ENCODE measurements around the gene TLE2.

Gene TLE2

DNA sequence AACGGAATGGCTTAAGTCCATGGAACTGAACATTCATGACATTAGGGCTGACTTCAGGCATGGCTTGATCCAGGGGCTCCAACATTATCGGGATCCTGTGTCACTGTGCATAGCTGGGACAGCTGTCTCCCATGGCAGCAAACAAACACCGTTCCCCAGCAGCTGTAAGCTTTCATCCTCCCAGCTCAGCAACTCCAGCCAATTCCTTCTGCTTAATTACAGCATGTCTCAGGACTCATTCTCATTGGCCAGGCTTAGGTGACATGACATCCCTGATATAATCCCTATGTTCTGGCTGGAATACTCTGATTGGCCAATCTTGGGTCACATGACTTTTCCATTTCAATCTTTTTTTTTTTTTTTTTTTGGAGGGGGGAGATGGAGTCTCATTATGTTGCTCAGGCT lies 44.1 kb upstream of the TLE2 start:
- Histone ChIP-seq H4K91ac (ENCODE audit: low read length) (no peak overlapping the region), H2AFZ (ENCODE audit: low read depth, low read length) (no peak overlapping the region), H2BK12ac (ENCODE audit: low read length in 2 of 2) (no peak overlapping the region), H3K4ac (ENCODE audit: low read depth in 1 of 2, low read length in 2 of 2) (no peak overlapping the region), H2BK120ac (ENCODE audit: low read depth, low read length) (no peak overlapping the region), H3K27me3 (ENCODE audit: control insufficient read depth in 1 of 2, insufficient read depth in 1 of 2, low read length in 2 of 2) (peaks cover 0 to 5% of the 10 kb centered on the region in 2 experiments), H4K8ac (ENCODE audit: low read length) (no peak overlapping the region), H3K4me2 (ENCODE audit: low read length, poor library complexity, severe bottlenecking) (no peak overlapping the region), H3K4me1 (ENCODE audit: control insufficient read depth, insufficient read depth, low read depth, low read length) (peaks cover 10% of the 10 kb centered on the region), H3K27ac (ENCODE audit: low read length, poor library complexity, severe bottlenecking) (no peak overlapping the region), H3K4me3 (ENCODE audit: insufficient read depth in 1 of 2, low read depth in 1 of 2, low read length in 2 of 2) (no peak overlapping the region), H3K9me3 (ENCODE audit: control insufficient read depth, low read length) (no peaks in the 10 kb centered on the region), H3K18ac (ENCODE audit: low read depth in 1 of 2, low read length in 2 of 2) (no peak overlapping the region), H3K36me3 (ENCODE audit: control insufficient read depth in 1 of 2, insufficient read depth in 2 of 2, low read depth in 1 of 2, low read length in 2 of 2) (no peaks in the 10 kb centered on the region), H3K79me1 (replicated peaks; ENCODE audit: low read length, poor library complexity, severe bottlenecking) (no peaks in the 10 kb centered on the region), H3K14ac (ENCODE audit: low read length in 2 of 2) (no peak overlapping the region), H2BK5ac (ENCODE audit: low read depth, low read length, poor library complexity, severe bottlenecking) (no peak overlapping the region), H2AK5ac (ENCODE audit: low read length, severe bottlenecking) (no peak overlapping the region), H3K23ac (ENCODE audit: low read length in 2 of 2) (no peak overlapping the region), H2BK15ac (ENCODE audit: low read depth, poor library complexity, severe bottlenecking) (no peak overlapping the region), H3K9ac (ENCODE audit: low read length) (no peak overlapping the region)
- DNase-seq = peak; percentile 91
- WGBS = 53% methylated on average over 3 of the region's 3 CpGs

DNA sequence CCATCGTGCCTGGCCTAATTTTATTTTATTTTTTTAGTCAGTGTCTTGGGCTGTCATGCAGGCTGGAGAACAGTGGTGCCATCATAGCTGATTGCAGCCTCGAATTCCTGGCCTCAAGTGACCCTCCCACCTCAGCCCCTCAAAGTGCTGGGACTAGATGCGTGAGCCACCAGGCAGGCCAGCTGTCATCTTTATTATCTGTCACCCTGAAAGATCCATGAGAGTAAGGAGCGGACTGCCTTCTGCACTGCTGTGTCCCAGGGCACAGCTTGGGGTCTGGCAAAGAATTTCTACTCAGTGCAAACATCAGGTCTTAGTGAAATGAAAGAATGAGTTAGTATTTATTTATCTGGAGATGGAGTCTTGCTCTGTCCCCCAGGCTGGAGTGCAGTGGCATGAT lies 42.7 kb upstream of the TLE2 start:
- no peak overlapping the region for H3K23ac ChIP-seq (ENCODE audit: low read length in 2 of 2)
- no peak overlapping the region for H2BK120ac ChIP-seq (ENCODE audit: low read depth, low read length)
- peak overlapping the region in 1 of 2 experiments; percentile 30 for H3K4ac ChIP-seq (ENCODE audit: low read depth in 1 of 2, low read length in 2 of 2)
- H3K9ac ChIP-seq (ENCODE audit: low read length) = no peak overlapping the region
- no peak overlapping the region for H2BK15ac ChIP-seq (ENCODE audit: low read depth, poor library complexity, severe bottlenecking)
- no peak overlapping the region for H2BK5ac ChIP-seq (ENCODE audit: low read depth, low read length, poor library complexity, severe bottlenecking)
- peaks cover 0 to 5% of the 10 kb centered on the region in 2 experiments for H3K27me3 ChIP-seq (ENCODE audit: control insufficient read depth in 1 of 2, insufficient read depth in 1 of 2, low read length in 2 of 2)
- H4K91ac ChIP-seq (ENCODE audit: low read length) = no peak overlapping the region
- DNase-seq = no peak
- no peak overlapping the region for H3K4me3 ChIP-seq (ENCODE audit: insufficient read depth in 1 of 2, low read depth in 1 of 2, low read length in 2 of 2)
- H3K4me1 ChIP-seq (ENCODE audit: control insufficient read depth, insufficient read depth, low read depth, low read length) = peaks cover 13% of the 10 kb centered on the region
- H3K14ac ChIP-seq (ENCODE audit: low read length in 2 of 2) = no peak overlapping the region
- no peaks in the 10 kb centered on the region for H3K9me3 ChIP-seq (ENCODE audit: control insufficient read depth, low read length)
- no peak overlapping the region for H2BK12ac ChIP-seq (ENCODE audit: low read length in 2 of 2)
- H2AK5ac ChIP-seq (ENCODE audit: low read length, severe bottlenecking) = no peak overlapping the region
- no peaks in the 10 kb centered on the region for H3K79me1 ChIP-seq (replicated peaks; ENCODE audit: low read length, poor library complexity, severe bottlenecking)
- 57% methylated on average over 4 of the region's 4 CpGs for WGBS
- no peak overlapping the region for H3K4me2 ChIP-seq (ENCODE audit: low read length, poor library complexity, severe bottlenecking)
- no peaks in the 10 kb centered on the region for H3K36me3 ChIP-seq (ENCODE audit: control insufficient read depth in 1 of 2, insufficient read depth in 2 of 2, low read depth in 1 of 2, low read length in 2 of 2)
- H2AFZ ChIP-seq (ENCODE audit: low read depth, low read length) = no peak overlapping the region
- H3K27ac ChIP-seq (ENCODE audit: low read length, poor library complexity, severe bottlenecking) = no peak overlapping the region
- peak overlapping the region; percentile 36 for H4K8ac ChIP-seq (ENCODE audit: low read length)
- H3K18ac ChIP-seq (ENCODE audit: low read depth in 1 of 2, low read length in 2 of 2) = no peak overlapping the region

DNA sequence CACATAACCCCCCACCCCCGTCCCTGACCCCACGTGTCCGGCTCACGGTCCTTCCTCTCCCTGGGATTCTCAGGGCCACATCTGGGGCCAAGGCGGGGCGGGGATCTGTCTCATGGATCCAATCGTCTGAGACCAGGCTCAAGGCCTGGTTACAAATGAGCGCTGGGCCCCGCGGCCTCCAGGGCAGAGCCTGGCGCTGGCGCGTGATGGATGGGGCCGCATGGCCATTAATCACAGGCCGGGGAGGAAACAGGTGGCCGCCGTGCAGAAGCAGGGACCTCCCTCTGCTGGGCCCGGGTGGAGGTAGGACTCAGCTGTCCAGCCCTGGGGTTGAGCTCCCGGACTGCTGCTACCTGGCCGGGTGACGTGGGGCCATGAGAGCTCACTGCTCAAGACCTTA lies 39.0 kb upstream of the TLE2 start:
- Histone ChIP-seq H2BK15ac (ENCODE audit: low read depth, poor library complexity, severe bottlenecking) (no peak overlapping the region), H3K36me3 (ENCODE audit: control insufficient read depth in 1 of 2, insufficient read depth in 2 of 2, low read depth in 1 of 2, low read length in 2 of 2) (no peaks in the 10 kb centered on the region), H2AK5ac (ENCODE audit: low read length, severe bottlenecking) (no peak overlapping the region), H3K79me1 (replicated peaks; ENCODE audit: low read length, poor library complexity, severe bottlenecking) (no peaks in the 10 kb centered on the region), H2BK12ac (ENCODE audit: low read length in 2 of 2) (no peak overlapping the region), H3K23ac (ENCODE audit: low read length in 2 of 2) (no peak overlapping the region), H4K91ac (ENCODE audit: low read length) (no peak overlapping the region), H3K9me3 (ENCODE audit: control insufficient read depth, low read length) (no peaks in the 10 kb centered on the region), H3K9ac (ENCODE audit: low read length) (no peak overlapping the region), H3K4me2 (ENCODE audit: low read length, poor library complexity, severe bottlenecking) (no peak overlapping the region), H3K27me3 (ENCODE audit: control insufficient read depth in 1 of 2, insufficient read depth in 1 of 2, low read length in 2 of 2) (no peaks in the 10 kb centered on the region), H4K8ac (ENCODE audit: low read length) (no peak overlapping the region), H3K4me1 (ENCODE audit: control insufficient read depth, insufficient read depth, low read depth, low read length) (peaks cover 14% of the 10 kb centered on the region), H2AFZ (ENCODE audit: low read depth, low read length) (no peak overlapping the region), H2BK5ac (ENCODE audit: low read depth, low read length, poor library complexity, severe bottlenecking) (no peak overlapping the region), H3K4ac (ENCODE audit: low read depth in 1 of 2, low read length in 2 of 2) (no peak overlapping the region), H3K27ac (ENCODE audit: low read length, poor library complexity, severe bottlenecking) (no peak overlapping the region), H3K18ac (ENCODE audit: low read depth in 1 of 2, low read length in 2 of 2) (no peak overlapping the region), H2BK120ac (ENCODE audit: low read depth, low read length) (no peak overlapping the region), H3K14ac (ENCODE audit: low read length in 2 of 2) (no peak overlapping the region), H3K4me3 (ENCODE audit: insufficient read depth in 1 of 2, low read depth in 1 of 2, low read length in 2 of 2) (no peak overlapping the region)
- WGBS = 60% methylated on average over 18 of the region's 21 CpGs
- no peak for DNase-seq

DNA sequence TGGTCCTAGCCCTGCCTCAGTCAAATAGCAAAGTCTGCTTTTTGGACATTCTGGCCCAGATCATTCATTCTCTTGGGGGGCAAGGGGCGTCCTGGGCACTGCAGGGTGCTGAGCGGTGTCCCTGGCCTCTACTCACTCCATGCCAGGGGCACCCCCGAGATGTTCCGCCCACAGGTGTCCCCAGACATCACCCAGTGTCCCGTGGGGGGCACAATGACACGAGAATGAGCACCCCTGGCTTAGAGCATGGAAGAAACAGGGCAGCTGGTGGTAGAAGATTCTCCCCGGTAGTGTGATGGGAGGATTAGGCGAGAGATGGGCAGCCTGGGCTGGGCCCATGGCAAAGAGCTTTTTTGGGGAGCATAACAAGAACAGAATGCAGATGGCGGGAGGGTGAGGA lies 38.5 kb upstream of the TLE2 start:
- no peaks in the 10 kb centered on the region for H3K36me3 ChIP-seq (ENCODE audit: control insufficient read depth in 1 of 2, insufficient read depth in 2 of 2, low read depth in 1 of 2, low read length in 2 of 2)
- H2BK120ac ChIP-seq (ENCODE audit: low read depth, low read length) = peak overlapping the region; percentile 19
- no peak overlapping the region for H3K9ac ChIP-seq (ENCODE audit: low read length)
- no peaks in the 10 kb centered on the region for H3K27me3 ChIP-seq (ENCODE audit: control insufficient read depth in 1 of 2, insufficient read depth in 1 of 2, low read length in 2 of 2)
- no peak for DNase-seq
- H2BK15ac ChIP-seq (ENCODE audit: low read depth, poor library complexity, severe bottlenecking) = no peak overlapping the region
- no peaks in the 10 kb centered on the region for H3K79me1 ChIP-seq (replicated peaks; ENCODE audit: low read length, poor library complexity, severe bottlenecking)
- H3K27ac ChIP-seq (ENCODE audit: low read length, poor library complexity, severe bottlenecking) = no peak overlapping the region
- H3K4me1 ChIP-seq (ENCODE audit: control insufficient read depth, insufficient read depth, low read depth, low read length) = peaks cover 19% of the 10 kb centered on the region
- H3K14ac ChIP-seq (ENCODE audit: low read length in 2 of 2) = peak overlapping the region in 1 of 2 experiments; percentile 41
- no peak overlapping the region for H2BK5ac ChIP-seq (ENCODE audit: low read depth, low read length, poor library complexity, severe bottlenecking)
- H3K9me3 ChIP-seq (ENCODE audit: control insufficient read depth, low read length) = no peaks in the 10 kb centered on the region
- no peak overlapping the region for H2AFZ ChIP-seq (ENCODE audit: low read depth, low read length)
- H3K4me2 ChIP-seq (ENCODE audit: low read length, poor library complexity, severe bottlenecking) = no peak overlapping the region
- H3K18ac ChIP-seq (ENCODE audit: low read depth in 1 of 2, low read length in 2 of 2) = no peak overlapping the region
- no peak overlapping the region for H4K91ac ChIP-seq (ENCODE audit: low read length)
- 90% methylated on average over 8 of the region's 9 CpGs for WGBS
- H2BK12ac ChIP-seq (ENCODE audit: low read length in 2 of 2) = peak overlapping the region in 1 of 2 experiments; percentile 54
- no peak overlapping the region for H4K8ac ChIP-seq (ENCODE audit: low read length)
- no peak overlapping the region for H2AK5ac ChIP-seq (ENCODE audit: low read length, severe bottlenecking)
- no peak overlapping the region for H3K4me3 ChIP-seq (ENCODE audit: insufficient read depth in 1 of 2, low read depth in 1 of 2, low read length in 2 of 2)
- H3K4ac ChIP-seq (ENCODE audit: low read depth in 1 of 2, low read length in 2 of 2) = no peak overlapping the region
- H3K23ac ChIP-seq (ENCODE audit: low read length in 2 of 2) = peak overlapping the region in 1 of 2 experiments; percentile 28
